ENCODE results near the gene U2AF1L4.

- no peak for TF ChIP-seq CTCF (IDR thresholded peaks at IDR 0.05)
- no peak for TF ChIP-seq POLR2A (IDR thresholded peaks at IDR 0.05)
Measured at GRCh38 chr19:35766571-35767104, 21.4 kb upstream of the U2AF1L4 start.
